Esophagus (tissue), 2 donors: ENCODE data around the gene IGFBP7. TPM values are rescaled to one million over a fixed set of nuclear protein-coding genes. Genes with fewer than 3 reads are reported as not detected.

ENCODE experiments used
- H3K27ac ChIP-seq, 2 donors: one replicate each; pipeline ENCODE4 v1.5.1; 2013; ENCODE audit warnings: low read depth in 2 of 2, mild to moderate bottlenecking in 2 of 2, inconsistent platforms in 1 of 2, low read length in 1 of 2, moderate library complexity in 1 of 2
- H3K27me3 ChIP-seq, 2 donors: one replicate each; pipeline ENCODE4 v1.6.1; 2013; ENCODE audit warnings: low read length in 2 of 2, control low read depth in 1 of 2, mild to moderate bottlenecking in 1 of 2; ENCODE audit not compliant: insufficient read depth in 2 of 2, control insufficient read depth in 1 of 2
- H3K36me3 ChIP-seq, 2 donors: one replicate each; pipeline ENCODE4 v1.6.1; 2013; ENCODE audit warnings: low read length in 1 of 2; ENCODE audit not compliant: control insufficient read depth in 2 of 2, insufficient read depth in 2 of 2
- H3K4me1 ChIP-seq, 2 donors: one replicate each; pipeline ENCODE4 v1.6.1; 2013; ENCODE audit warnings: low read length in 1 of 2; ENCODE audit not compliant: control insufficient read depth in 2 of 2, insufficient read depth in 2 of 2
- H3K4me3 ChIP-seq, 2 donors: one replicate each; pipeline ENCODE4 v1.5.1; 2013; ENCODE audit warnings: low read length in 2 of 2, mild to moderate bottlenecking in 2 of 2, low read depth in 1 of 2, moderate library complexity in 1 of 2
- H3K9me3 ChIP-seq, 2 donors: one replicate each; pipeline ENCODE4 v1.6.1; 2013; ENCODE audit warnings: mild to moderate bottlenecking in 2 of 2, low read depth in 1 of 2, low read length in 1 of 2, moderate library complexity in 1 of 2; ENCODE audit not compliant: control insufficient read depth in 2 of 2, insufficient read depth in 1 of 2
- WGBS, 2 donors: extraction: QIAGEN DNeasy Blood & Tissue Kit; methylation state at CpG; one replicate each; pipeline ENCODE4 v1.1.7; 2013; 5-methylcytosine and 5-hydroxymethylcytosine counted together
- polyA plus RNA-seq, 2 donors: library from polyadenylated mRNA; stranded (reverse); fragments of 200-250 nt; gene quantifications; one replicate each; pipeline ENCODE4 v1.2.3, GENCODE V29; 2013
- donor health status: healthy with polysubstance abuse.
- donor health status: Bipolar disorder and iron deficiency.

The IGFBP7 gene
- polyA plus RNA-seq, 2 donors, result 27.6 to 80.7 TPM

GRCh38 chr4:57151481-57151880, 41.3 kb upstream of the IGFBP7 start:
- Histone ChIP-seq H3K4me3 (no peak overlapping the region), H3K27ac (no peak overlapping the region), H3K4me1 (no peaks in the 10 kb centered on the region), H3K9me3 (no peaks in the 10 kb centered on the region), H3K27me3 (peaks cover 0 to 3% of the 10 kb centered on the region in 2 donors), H3K36me3 (no peaks in the 10 kb centered on the region)
- WGBS, 2 donors, result 41 to 59% methylated on average over 8 of the region's 8 CpGs

- no peak overlapping the region for H3K27ac ChIP-seq
- H3K9me3 ChIP-seq, result no peaks in the 10 kb centered on the region
- H3K4me3 ChIP-seq, result no peak overlapping the region
- H3K27me3 ChIP-seq, result peaks cover 0 to 3% of the 10 kb centered on the region in 2 donors
- 58 to 85% methylated on average over 2 of the region's 2 CpGs for WGBS, 2 donors
- H3K36me3 ChIP-seq, result no peaks in the 10 kb centered on the region
- no peaks in the 10 kb centered on the region for H3K4me1 ChIP-seq
Observed at GRCh38 chr4:57149833-57150232, 39.6 kb upstream of the IGFBP7 start.

- WGBS, 2 donors, result 64% methylated on average over 1 of the region's 1 CpG
- Histone ChIP-seq H3K4me3 (no peak overlapping the region), H3K27ac (no peak overlapping the region), H3K4me1 (no peaks in the 10 kb centered on the region), H3K27me3 (peaks cover 0 to 3% of the 10 kb centered on the region in 2 donors), H3K36me3 (no peaks in the 10 kb centered on the region), H3K9me3 (no peaks in the 10 kb centered on the region)
Observed at GRCh38 chr4:57148831-57149505, 38.8 kb upstream of the IGFBP7 start.

- H3K4me1 ChIP-seq, result no peaks in the 10 kb centered on the region
- H3K9me3 ChIP-seq, result no peaks in the 10 kb centered on the region
- WGBS, 2 donors, result 97 to 100% methylated on average over 1 of the region's 1 CpG
- no peak overlapping the region for H3K4me3 ChIP-seq
- no peaks in the 10 kb centered on the region for H3K36me3 ChIP-seq
- H3K27me3 ChIP-seq, result peaks cover 0 to 3% of the 10 kb centered on the region in 2 donors
- no peak overlapping the region for H3K27ac ChIP-seq
Observed at GRCh38 chr4:57148177-57148576, 38.0 kb upstream of the IGFBP7 start.

GRCh38 chr4:57147335-57148060, 37.3 kb upstream of the IGFBP7 start:
- peaks cover 0 to 3% of the 10 kb centered on the region in 2 donors for H3K27me3 ChIP-seq
- no peaks in the 10 kb centered on the region for H3K9me3 ChIP-seq
- no peak overlapping the region for H3K27ac ChIP-seq
- WGBS, 2 donors, result 73 to 75% methylated on average over 9 of the region's 9 CpGs
- no peak overlapping the region for H3K4me3 ChIP-seq
- H3K36me3 ChIP-seq, result no peaks in the 10 kb centered on the region
- no peaks in the 10 kb centered on the region for H3K4me1 ChIP-seq

GRCh38 chr4:57146444-57146843, 36.3 kb upstream of the IGFBP7 start:
- 90 to 92% methylated on average over 4 of the region's 4 CpGs for WGBS, 2 donors
- H3K4me3 ChIP-seq, result no peak overlapping the region

GRCh38 chr4:57144466-57144865, 34.3 kb upstream of the IGFBP7 start:
- H3K9me3 ChIP-seq, result no peaks in the 10 kb centered on the region
- WGBS, 2 donors, result 93 to 100% methylated on average over 2 of the region's 2 CpGs
- no peak overlapping the region for H3K4me3 ChIP-seq
- no peaks in the 10 kb centered on the region for H3K4me1 ChIP-seq
- no peak overlapping the region for H3K27ac ChIP-seq
- no peaks in the 10 kb centered on the region for H3K36me3 ChIP-seq
- H3K27me3 ChIP-seq, result no peaks in the 10 kb centered on the region

More at GRCh38 chr4:57146444-57146843, 36.3 kb upstream of the IGFBP7 start:
- Histone ChIP-seq H3K4me1 (no peaks in the 10 kb centered on the region), H3K9me3 (no peaks in the 10 kb centered on the region), H3K36me3 (no peaks in the 10 kb centered on the region), H3K27ac (no peak overlapping the region), H3K27me3 (peaks cover 0 to 3% of the 10 kb centered on the region in 2 donors)

- H3K4me1 ChIP-seq, result no peaks in the 10 kb centered on the region
- H3K27ac ChIP-seq, result no peak overlapping the region
- no peaks in the 10 kb centered on the region for H3K9me3 ChIP-seq
- no peaks in the 10 kb centered on the region for H3K27me3 ChIP-seq
- no peak overlapping the region for H3K4me3 ChIP-seq
- H3K36me3 ChIP-seq, result no peaks in the 10 kb centered on the region
Observed at GRCh38 chr4:57139783-57140182, 29.6 kb upstream of the IGFBP7 start.

- Histone ChIP-seq H3K27ac (no peak overlapping the region), H3K36me3 (no peaks in the 10 kb centered on the region), H3K4me1 (peaks cover 0 to 3% of the 10 kb centered on the region in 2 donors), H3K27me3 (no peaks in the 10 kb centered on the region), H3K9me3 (no peaks in the 10 kb centered on the region), H3K4me3 (no peak overlapping the region)
Observed at GRCh38 chr4:57137261-57137660, 27.1 kb upstream of the IGFBP7 start.

- no peaks in the 10 kb centered on the region for H3K27me3 ChIP-seq
- H3K9me3 ChIP-seq, result no peaks in the 10 kb centered on the region
- H3K4me1 ChIP-seq, result peaks cover 0 to 5% of the 10 kb centered on the region in 2 donors
- no peaks in the 10 kb centered on the region for H3K36me3 ChIP-seq
- no peak overlapping the region for H3K4me3 ChIP-seq
- H3K27ac ChIP-seq, result no peak overlapping the region
Observed at GRCh38 chr4:57136281-57136680, 26.1 kb upstream of the IGFBP7 start.
